H1 (cell line): ENCODE measurements around the gene COL20A1. TPM values are rescaled to one million over a fixed set of nuclear protein-coding genes. Genes with fewer than 3 reads are reported as not detected.

Source experiments
- CTCF ChIA-PET: fragments of 300-600 bp; sonication (Branson Sonifier 250); formaldehyde crosslinking; loops from one replicate; lab custom pipeline; 2021; ENCODE audit not compliant: partially characterized antibody; lab: Charles Lee
- POLR2A ChIA-PET: fragments of 300-600 bp; sonication (Branson Sonifier 250); formaldehyde crosslinking; loops from one replicate; lab custom pipeline; 2021; ENCODE audit warnings: inconsistent platforms; ENCODE audit not compliant: partially characterized antibody; lab: Charles Lee
- DNase-seq, 2 experiments: peaks; one replicate each; pipeline versions ENCODE4 v3.0.0 to v3.0.0-alpha.2; 2010 to 2022; ENCODE audit warnings: low spot score in 2 of 2, low read depth in 1 of 2, mixed read lengths in 1 of 2
- FAIRE-seq: peaks from 2 replicates; lab custom pipeline; 2011; peaks lifted over from hg19 to GRCh38; lab: Jason Lieb, UNC
- H2AFZ ChIP-seq: 2 replicates; pipeline ENCODE4 v1.8.1; 2012; ENCODE audit warnings: low read length, inconsistent platforms
- H2AK5ac ChIP-seq: 2 replicates; pipeline ENCODE4 v1.6.1; 2013; ENCODE audit warnings: low read depth, low read length
- H2BK120ac ChIP-seq: replicated peaks from 2 replicates; pipeline ENCODE3; 2013; ENCODE audit warnings: low read depth, low read length, inconsistent platforms
- H2BK12ac ChIP-seq: 2 replicates; pipeline ENCODE4 v1.6.1; 2013; ENCODE audit warnings: low read depth, low read length
- H2BK15ac ChIP-seq: 2 replicates; pipeline ENCODE4 v1.6.1; 2013; ENCODE audit warnings: low read length
- H2BK20ac ChIP-seq: 2 replicates; pipeline ENCODE4 v1.6.1; 2013; ENCODE audit warnings: low read length
- H2BK5ac ChIP-seq: 2 replicates; pipeline ENCODE4 v1.6.1; 2013; ENCODE audit warnings: low read depth, low read length
- H3K14ac ChIP-seq: 2 replicates; pipeline ENCODE4 v1.6.1; 2013; ENCODE audit warnings: inconsistent platforms; ENCODE audit not compliant: insufficient read length
- H3K18ac ChIP-seq: 2 replicates; pipeline ENCODE4 v1.6.1; 2013; ENCODE audit warnings: low read length; ENCODE audit errors: extremely low read depth
- H3K23ac ChIP-seq: 2 replicates; pipeline ENCODE4 v1.6.1; 2013; ENCODE audit warnings: inconsistent platforms; ENCODE audit not compliant: insufficient read length
- H3K23me2 ChIP-seq: 2 replicates; pipeline ENCODE4 v1.6.1; 2013; ENCODE audit warnings: low read depth, low read length
- H3K27ac ChIP-seq: 2 replicates; pipeline ENCODE4 v1.6.1; 2011; ENCODE audit warnings: low read depth, low read length, inconsistent platforms
- H3K27me3 ChIP-seq, 4 experiments: replicated peaks in 1 of 4; 1 replicate in 1 of 4; 2 replicates in 3 of 4; pipeline versions ENCODE4 v1.6.1 to v1.8.1; 2011 to 2013; ENCODE audit warnings: low read length in 3 of 4, mild to moderate bottlenecking in 3 of 4, inconsistent platforms in 2 of 4, mixed read lengths in 2 of 4, moderate library complexity in 1 of 4; ENCODE audit not compliant: control insufficient read depth in 3 of 4, insufficient read depth in 3 of 4; ENCODE audit errors: extremely low read depth in 1 of 4
- H3K36me3 ChIP-seq, 4 experiments: 2 replicates each; pipeline versions ENCODE4 v1.6.1 to v1.8.1; 2011 to 2013; ENCODE audit warnings: mild to moderate bottlenecking in 4 of 4, low read length in 3 of 4, moderate library complexity in 2 of 4, control low read depth in 1 of 4, inconsistent platforms in 1 of 4; ENCODE audit not compliant: insufficient read depth in 4 of 4, control insufficient read depth in 2 of 4
- H3K4ac ChIP-seq: replicated peaks from 2 replicates; pipeline ENCODE3; 2013; ENCODE audit warnings: low read length, low read depth, mixed read lengths, inconsistent platforms; ENCODE audit not compliant: insufficient read length
- H3K4me1 ChIP-seq, 4 experiments: replicated peaks in 1 of 4; 1 replicate in 1 of 4; 2 replicates in 3 of 4; pipeline versions ENCODE4 v1.6.1 to v1.8.1; 2011 to 2013; ENCODE audit warnings: low read length in 3 of 4, inconsistent platforms in 2 of 4, mixed read lengths in 1 of 4; ENCODE audit not compliant: insufficient read depth in 4 of 4, control insufficient read depth in 3 of 4
- H3K4me2 ChIP-seq, 2 experiments: 2 replicates each; pipeline versions ENCODE4 v1.6.1 to v1.8.1; 2011 to 2013; ENCODE audit warnings: low read depth in 2 of 2, low read length in 2 of 2, control low read depth in 1 of 2, inconsistent platforms in 1 of 2, mild to moderate bottlenecking in 1 of 2; ENCODE audit not compliant: insufficient read depth in 1 of 2
- H3K4me3 ChIP-seq, 4 experiments: fragments of 200-600, 300-600 bp in 1 of 4; sonication (generic), shearing (Covaris generic), sonication (Bioruptor Twin) in 1 of 4; 2 replicates each; pipeline versions ENCODE4 v1.5.1 to v1.8.1; 2011 to 2016; ENCODE audit warnings: low read length in 4 of 4, low read depth in 3 of 4, control low read depth in 2 of 4, inconsistent platforms in 2 of 4, mild to moderate bottlenecking in 2 of 4, mixed read lengths in 1 of 4, moderate library complexity in 1 of 4; ENCODE audit not compliant: insufficient read depth in 2 of 4; ENCODE audit errors: extremely low read depth in 1 of 4
- H3K56ac ChIP-seq: replicated peaks from 2 replicates; pipeline ENCODE3; 2013; ENCODE audit warnings: low read depth, mild to moderate bottlenecking, mixed read lengths, low read length, inconsistent platforms; ENCODE audit not compliant: insufficient read length
- H3K79me1 ChIP-seq: 2 replicates; pipeline ENCODE4 v1.6.1; 2013; ENCODE audit warnings: low read depth, low read length, control low read depth
- H3K79me2 ChIP-seq, 2 experiments: 2 replicates each; pipeline versions ENCODE4 v1.6.1 to v1.8.1; 2012 to 2013; ENCODE audit warnings: low read length in 2 of 2, mild to moderate bottlenecking in 2 of 2, inconsistent platforms in 1 of 2; ENCODE audit not compliant: insufficient read depth in 2 of 2, control insufficient read depth in 1 of 2
- H3K9ac ChIP-seq, 4 experiments: replicated peaks in 1 of 4; 1 replicate in 1 of 4; 2 replicates in 3 of 4; pipeline versions ENCODE4 v1.6.1 to v1.8.1; 2011 to 2013; ENCODE audit warnings: low read depth in 3 of 4, low read length in 3 of 4, control low read depth in 2 of 4, mild to moderate bottlenecking in 2 of 4, moderate library complexity in 2 of 4, inconsistent platforms in 1 of 4; ENCODE audit errors: extremely low read depth in 1 of 4
- H3K9me3 ChIP-seq, 2 experiments: 2 replicates each; pipeline versions ENCODE4 v1.6.1 to v1.8.1; 2012 to 2013; ENCODE audit warnings: mild to moderate bottlenecking in 2 of 2, moderate library complexity in 2 of 2, control low read depth in 1 of 2, inconsistent platforms in 1 of 2, low read depth in 1 of 2, low read length in 1 of 2, mixed read lengths in 1 of 2; ENCODE audit not compliant: insufficient read depth in 2 of 2
- H4K20me1 ChIP-seq, 2 experiments: replicated peaks in 1 of 2; 2 replicates each; pipeline versions ENCODE3 to v1.8.1; 2011 to 2013; ENCODE audit warnings: inconsistent platforms in 2 of 2, low read length in 2 of 2, mild to moderate bottlenecking in 1 of 2; ENCODE audit not compliant: insufficient read depth in 2 of 2, control insufficient read depth in 1 of 2
- H4K5ac ChIP-seq: 2 replicates; pipeline ENCODE4 v1.6.1; 2013; ENCODE audit warnings: low read length, low read depth, mixed read lengths, inconsistent platforms; ENCODE audit not compliant: insufficient read length
- H4K8ac ChIP-seq: 2 replicates; pipeline ENCODE4 v1.8.0; 2013; ENCODE audit warnings: mild to moderate bottlenecking, moderate library complexity, low read length, inconsistent platforms; ENCODE audit not compliant: insufficient read depth; ENCODE audit errors: extremely low read depth
- H4K91ac ChIP-seq: replicated peaks from 2 replicates; pipeline ENCODE3; 2013; ENCODE audit warnings: low read length, mixed read lengths, inconsistent platforms; ENCODE audit not compliant: insufficient read length
- CEBPB ChIP-seq: IDR thresholded peaks from 2 replicates; pipeline ENCODE4 v1.6.1; 2012; ENCODE audit warnings: low read depth, low read length
- KDM4A ChIP-seq: IDR thresholded peaks from one replicate; pipeline ENCODE4 v1.7.1; 2012; ENCODE audit warnings: low read depth, mild to moderate bottlenecking, moderate library complexity, low read length, inconsistent platforms; ENCODE audit not compliant: severe bottlenecking
- MAFK ChIP-seq: IDR thresholded peaks from 2 replicates; pipeline ENCODE4 v1.6.1; 2012; ENCODE audit warnings: low read depth, mild to moderate bottlenecking, improper control_type of control experiment, low read length
- POLR2A ChIP-seq, 2 experiments: IDR thresholded peaks; 1 replicate in 1 of 2; 2 replicates in 1 of 2; pipeline ENCODE4 v1.6.1; 2011; ENCODE audit warnings: low read depth in 2 of 2, low read length in 2 of 2, mild to moderate bottlenecking in 2 of 2; ENCODE audit errors: control extremely low read depth in 1 of 2
- SIX5 ChIP-seq: IDR thresholded peaks from 2 replicates; pipeline ENCODE4 v1.6.1; 2011; ENCODE audit warnings: mild to moderate bottlenecking, low read depth, low read length
- WGBS, 2 experiments: shearing (Covaris generic) in 1 of 2; methylation state at CpG; one replicate each; pipeline versions ENCODE4 v1.1.6 to v1.1.7; 2013 to 2015; ENCODE audit warnings: low lambda C conversion rate in 2 of 2, mixed read lengths in 2 of 2, inconsistent platforms in 1 of 2, low coverage in 1 of 2, missing lambda C conversion rate in 1 of 2; ENCODE audit not compliant: insufficient replicate concordance in 2 of 2, insufficient coverage in 1 of 2, insufficient read length in 1 of 2; ENCODE audit errors: extremely low coverage in 1 of 2, missing lambda C conversion rate in 1 of 2; 5-methylcytosine and 5-hydroxymethylcytosine counted together
- polyA plus RNA-seq, 7 experiments: library from polyadenylated mRNA; depleted of rRNA in 3 of 7; stranded (reverse) in 5 of 7; unstranded in 2 of 7; fragments of >200 nt in 5 of 7; fragments of 200-250 nt in 2 of 7; gene quantifications; 1 replicate in 5 of 7; 2 replicates in 1 of 7; 4 replicates in 1 of 7; pipeline versions ENCODE4 v1.2.1 to v1.2.3, GENCODE V29; 2011 to 2013; ENCODE audit warnings: missing spikeins in 2 of 7, mixed read lengths in 2 of 7
- total RNA-seq: library from RNA; stranded (reverse); fragmentation: NEBNext Ultra II Directional; extraction: Animal tissue kit (Norgen Biotek cat#: 25700); gene quantifications from 2 replicates; pipeline ENCODE4 v1.2.1, GENCODE V29; 2021

COL20A1 gene
- total and polyA plus RNA-seq, 2 of the 8 experiments (the other 6 are each of a cell fraction or from before 2014, with no cell fraction given), result 0.19 to 0.21 TPM

GRCh38 chr20:63372971-63373885, 80.2 kb downstream of the COL20A1 start:
- H3K4me3 ChIP-seq, result no peak overlapping the region
- H3K23me2 ChIP-seq, result peaks cover 3% of the 10 kb centered on the region
- DNase-seq, result no peak
- H4K91ac ChIP-seq, result no peak overlapping the region
- H3K18ac ChIP-seq, result no peak overlapping the region
- no peak overlapping the region for H3K9ac ChIP-seq
- H3K27ac ChIP-seq, result no peak overlapping the region
- peaks cover 2% of the 10 kb centered on the region; the same call in 1 of the 2 replicates for H3K79me1 ChIP-seq
- no peak overlapping the region for H4K5ac ChIP-seq
- H2BK20ac ChIP-seq, result no peak overlapping the region
- peaks cover 0 to 2% (median 0%) of the 10 kb centered on the region in 4 experiments; a peak in 2 of 7 replicates for H3K27me3 ChIP-seq
- POLR2A ChIA-PET, result interaction anchor here (0.7 to 1.6 kb wide), 2 partner anchors 12 to 14 kb away, joined by 3 read pairs; partner anchors contain the start of gene CHRNA4
- no peak overlapping the region for H2BK15ac ChIP-seq
- H3K79me2 ChIP-seq, result no peaks in the 10 kb centered on the region
- no peak overlapping the region for H3K14ac ChIP-seq
- H3K4me2 ChIP-seq, result no peak overlapping the region
- H3K36me3 ChIP-seq, result no peaks in the 10 kb centered on the region
- H2BK5ac ChIP-seq, result no peak overlapping the region
- H3K4me1 ChIP-seq, result peaks cover 3 to 19% (median 14%) of the 10 kb centered on the region in 4 experiments
- H4K20me1 ChIP-seq, result no peaks in the 10 kb centered on the region
- no peak overlapping the region for H4K8ac ChIP-seq
- H3K4ac ChIP-seq, result no peak overlapping the region
- WGBS, 2 experiments, result 86% methylated on average over 29 of the region's 34 CpGs; no CpG with 5 or more reads in 1 of the 2 experiments
- no peak overlapping the region for H3K56ac ChIP-seq
- CTCF ChIA-PET, result interaction anchor here (0.9 to 5.2 kb wide), 5 partner anchors 9 to 169 kb away, joined by 3 to 25 read pairs (median 4); no protein-coding TSS in a partner anchor
- no peaks in the 10 kb centered on the region for H3K9me3 ChIP-seq
- FAIRE-seq, result no peak
- H2BK120ac ChIP-seq, result no peak overlapping the region
- H3K23ac ChIP-seq, result no peak overlapping the region
- H2BK12ac ChIP-seq, result no peak overlapping the region
- H2AFZ ChIP-seq, result no peak overlapping the region
- H2AK5ac ChIP-seq, result no peak overlapping the region
- no peak for TF ChIP-seq CEBPB
- no peak for TF ChIP-seq KDM4A
- TF ChIP-seq POLR2A (IDR thresholded peaks at IDR 0.05; ENCODE audit: control extremely low read depth in 1 of 2, low read depth in 2 of 2, low read length in 2 of 2), result no peak
- TF ChIP-seq SIX5, result no peak
- TF ChIP-seq MAFK, result no peak
